Measurements from ENCODE around the gene IMPG2.

The IMPG2 gene

GRCh38 chr3:101271728-101272127, 48.6 kb downstream of the IMPG2 start:
- Histone ChIP-seq H3K9ac (ENCODE audit: low read length) (no peak overlapping the region), H3K18ac (ENCODE audit: low read depth in 1 of 2, low read length in 2 of 2) (no peak overlapping the region), H3K4me3 (ENCODE audit: insufficient read depth in 1 of 2, low read depth in 1 of 2, low read length in 2 of 2) (no peak overlapping the region), H4K8ac (ENCODE audit: low read length) (no peak overlapping the region), H3K27me3 (ENCODE audit: control insufficient read depth in 1 of 2, insufficient read depth in 1 of 2, low read length in 2 of 2) (no peaks in the 10 kb centered on the region), H3K79me1 (replicated peaks; ENCODE audit: low read length, poor library complexity, severe bottlenecking) (no peaks in the 10 kb centered on the region), H2AFZ (ENCODE audit: low read depth, low read length) (no peak overlapping the region), H2BK5ac (ENCODE audit: low read depth, low read length, poor library complexity, severe bottlenecking) (no peak overlapping the region), H3K14ac (ENCODE audit: low read length in 2 of 2) (no peak overlapping the region), H3K4me2 (ENCODE audit: low read length, poor library complexity, severe bottlenecking) (no peak overlapping the region), H2BK15ac (ENCODE audit: low read depth, poor library complexity, severe bottlenecking) (no peak overlapping the region), H2BK120ac (ENCODE audit: low read depth, low read length) (no peak overlapping the region), H3K4me1 (ENCODE audit: control insufficient read depth, insufficient read depth, low read depth, low read length) (no peaks in the 10 kb centered on the region), H4K91ac (ENCODE audit: low read length) (no peak overlapping the region), H3K36me3 (ENCODE audit: control insufficient read depth in 1 of 2, insufficient read depth in 2 of 2, low read depth in 1 of 2, low read length in 2 of 2) (peaks cover 0 to 8% of the 10 kb centered on the region in 2 experiments), H3K27ac (ENCODE audit: low read length, poor library complexity, severe bottlenecking) (no peak overlapping the region), H3K9me3 (ENCODE audit: control insufficient read depth, low read length) (no peaks in the 10 kb centered on the region), H2AK5ac (ENCODE audit: low read length, severe bottlenecking) (no peak overlapping the region), H3K4ac (ENCODE audit: low read depth in 1 of 2, low read length in 2 of 2) (no peak overlapping the region), H2BK12ac (ENCODE audit: low read length in 2 of 2) (no peak overlapping the region), H3K23ac (ENCODE audit: low read length in 2 of 2) (no peak overlapping the region)
- 62% methylated on average over 4 of the region's 4 CpGs for WGBS
- no peak for DNase-seq

DNA sequence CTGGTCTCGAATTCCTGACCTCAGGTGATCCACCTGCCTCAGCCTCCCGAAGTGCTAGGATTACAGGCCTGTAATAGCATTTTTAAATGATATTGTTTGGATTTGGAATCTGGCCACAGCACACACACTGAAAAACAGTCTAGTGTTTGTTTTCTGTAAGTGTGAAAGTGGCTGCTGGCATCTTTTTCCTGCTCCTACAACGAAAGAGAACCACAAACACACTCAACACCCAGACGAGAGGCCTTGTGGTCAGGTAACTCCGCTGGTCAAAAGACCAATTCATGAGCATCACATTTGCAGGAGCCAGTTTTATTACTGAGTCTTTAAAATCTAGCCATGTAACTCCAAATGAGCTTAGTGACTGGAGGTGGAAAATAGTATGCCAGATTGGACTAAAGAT, 50.2 kb downstream of the IMPG2 start:
- no peak overlapping the region for H3K9ac ChIP-seq (ENCODE audit: low read length)
- no peak overlapping the region for H4K91ac ChIP-seq (ENCODE audit: low read length)
- H3K4me1 ChIP-seq (ENCODE audit: control insufficient read depth, insufficient read depth, low read depth, low read length), result no peaks in the 10 kb centered on the region
- H4K8ac ChIP-seq (ENCODE audit: low read length), result no peak overlapping the region
- no peak for DNase-seq
- no peak overlapping the region for H3K14ac ChIP-seq (ENCODE audit: low read length in 2 of 2)
- no peak overlapping the region for H2BK12ac ChIP-seq (ENCODE audit: low read length in 2 of 2)
- H2AFZ ChIP-seq (ENCODE audit: low read depth, low read length), result no peak overlapping the region
- H3K18ac ChIP-seq (ENCODE audit: low read depth in 1 of 2, low read length in 2 of 2), result no peak overlapping the region
- no peak overlapping the region for H2AK5ac ChIP-seq (ENCODE audit: low read length, severe bottlenecking)
- no peak overlapping the region for H3K27ac ChIP-seq (ENCODE audit: low read length, poor library complexity, severe bottlenecking)
- H3K4ac ChIP-seq (ENCODE audit: low read depth in 1 of 2, low read length in 2 of 2), result no peak overlapping the region
- H3K79me1 ChIP-seq (replicated peaks; ENCODE audit: low read length, poor library complexity, severe bottlenecking), result no peaks in the 10 kb centered on the region
- 98% methylated on average over 5 of the region's 5 CpGs for WGBS
- no peak overlapping the region for H2BK120ac ChIP-seq (ENCODE audit: low read depth, low read length)
- no peaks in the 10 kb centered on the region for H3K9me3 ChIP-seq (ENCODE audit: control insufficient read depth, low read length)
- peaks cover 0 to 8% of the 10 kb centered on the region in 2 experiments for H3K36me3 ChIP-seq (ENCODE audit: control insufficient read depth in 1 of 2, insufficient read depth in 2 of 2, low read depth in 1 of 2, low read length in 2 of 2)
- H2BK15ac ChIP-seq (ENCODE audit: low read depth, poor library complexity, severe bottlenecking), result no peak overlapping the region
- H3K27me3 ChIP-seq (ENCODE audit: control insufficient read depth in 1 of 2, insufficient read depth in 1 of 2, low read length in 2 of 2), result no peaks in the 10 kb centered on the region
- no peak overlapping the region for H3K4me2 ChIP-seq (ENCODE audit: low read length, poor library complexity, severe bottlenecking)
- no peak overlapping the region for H3K4me3 ChIP-seq (ENCODE audit: insufficient read depth in 1 of 2, low read depth in 1 of 2, low read length in 2 of 2)
- H2BK5ac ChIP-seq (ENCODE audit: low read depth, low read length, poor library complexity, severe bottlenecking), result no peak overlapping the region
- H3K23ac ChIP-seq (ENCODE audit: low read length in 2 of 2), result no peak overlapping the region

GRCh38 chr3:101268971-101269671, 51.3 kb downstream of the IMPG2 start:
- Histone ChIP-seq H2BK5ac (ENCODE audit: low read depth, low read length, poor library complexity, severe bottlenecking) (no peak overlapping the region), H4K8ac (ENCODE audit: low read length) (no peak overlapping the region), H3K27ac (ENCODE audit: low read length, poor library complexity, severe bottlenecking) (no peak overlapping the region), H3K4me2 (ENCODE audit: low read length, poor library complexity, severe bottlenecking) (no peak overlapping the region), H3K36me3 (ENCODE audit: control insufficient read depth in 1 of 2, insufficient read depth in 2 of 2, low read depth in 1 of 2, low read length in 2 of 2) (peaks cover 0 to 8% of the 10 kb centered on the region in 2 experiments), H3K23ac (ENCODE audit: low read length in 2 of 2) (no peak overlapping the region), H3K4me3 (ENCODE audit: insufficient read depth in 1 of 2, low read depth in 1 of 2, low read length in 2 of 2) (no peak overlapping the region), H2AK5ac (ENCODE audit: low read length, severe bottlenecking) (no peak overlapping the region), H3K4me1 (ENCODE audit: control insufficient read depth, insufficient read depth, low read depth, low read length) (no peaks in the 10 kb centered on the region), H3K9ac (ENCODE audit: low read length) (no peak overlapping the region), H3K18ac (ENCODE audit: low read depth in 1 of 2, low read length in 2 of 2) (no peak overlapping the region), H2BK15ac (ENCODE audit: low read depth, poor library complexity, severe bottlenecking) (no peak overlapping the region), H2BK12ac (ENCODE audit: low read length in 2 of 2) (no peak overlapping the region), H3K27me3 (ENCODE audit: control insufficient read depth in 1 of 2, insufficient read depth in 1 of 2, low read length in 2 of 2) (no peaks in the 10 kb centered on the region), H2BK120ac (ENCODE audit: low read depth, low read length) (no peak overlapping the region), H3K9me3 (ENCODE audit: control insufficient read depth, low read length) (no peaks in the 10 kb centered on the region), H3K4ac (ENCODE audit: low read depth in 1 of 2, low read length in 2 of 2) (no peak overlapping the region), H3K14ac (ENCODE audit: low read length in 2 of 2) (no peak overlapping the region), H3K79me1 (replicated peaks; ENCODE audit: low read length, poor library complexity, severe bottlenecking) (no peaks in the 10 kb centered on the region), H4K91ac (ENCODE audit: low read length) (no peak overlapping the region), H2AFZ (ENCODE audit: low read depth, low read length) (no peak overlapping the region)
- DNase-seq, result no peak
- WGBS, result 44% methylated on average over 1 of the region's 3 CpGs

DNA sequence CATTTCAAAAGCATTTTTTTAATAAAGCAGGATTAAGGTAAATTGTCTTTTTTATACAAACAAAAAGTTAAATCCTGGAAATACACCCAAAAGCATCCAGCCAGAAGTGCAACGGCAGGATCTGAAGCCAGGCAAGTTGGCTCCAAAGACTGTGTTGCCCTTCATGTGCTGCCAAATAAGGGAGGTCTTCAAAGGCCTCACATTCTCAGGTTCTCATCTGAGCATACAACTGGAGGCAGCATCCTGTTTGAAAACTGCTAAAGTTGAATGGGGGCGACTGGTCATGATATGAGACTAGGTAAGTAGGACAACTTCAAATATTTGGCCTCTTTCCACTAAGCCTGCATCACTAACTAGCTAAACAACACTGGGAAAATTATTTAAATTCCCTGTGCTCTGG, 52.2 kb downstream of the IMPG2 start:
- Histone ChIP-seq H3K14ac (ENCODE audit: low read length in 2 of 2) (no peak overlapping the region), H3K18ac (ENCODE audit: low read depth in 1 of 2, low read length in 2 of 2) (no peak overlapping the region), H3K36me3 (ENCODE audit: control insufficient read depth in 1 of 2, insufficient read depth in 2 of 2, low read depth in 1 of 2, low read length in 2 of 2) (peaks cover 0 to 8% of the 10 kb centered on the region in 2 experiments), H3K9me3 (ENCODE audit: control insufficient read depth, low read length) (no peaks in the 10 kb centered on the region), H2BK5ac (ENCODE audit: low read depth, low read length, poor library complexity, severe bottlenecking) (no peak overlapping the region), H2BK12ac (ENCODE audit: low read length in 2 of 2) (no peak overlapping the region), H3K27ac (ENCODE audit: low read length, poor library complexity, severe bottlenecking) (no peak overlapping the region), H2AFZ (ENCODE audit: low read depth, low read length) (no peak overlapping the region), H3K4me2 (ENCODE audit: low read length, poor library complexity, severe bottlenecking) (no peak overlapping the region), H4K8ac (ENCODE audit: low read length) (no peak overlapping the region), H3K4ac (ENCODE audit: low read depth in 1 of 2, low read length in 2 of 2) (no peak overlapping the region), H3K79me1 (replicated peaks; ENCODE audit: low read length, poor library complexity, severe bottlenecking) (no peaks in the 10 kb centered on the region), H4K91ac (ENCODE audit: low read length) (no peak overlapping the region), H3K4me1 (ENCODE audit: control insufficient read depth, insufficient read depth, low read depth, low read length) (no peaks in the 10 kb centered on the region), H3K27me3 (ENCODE audit: control insufficient read depth in 1 of 2, insufficient read depth in 1 of 2, low read length in 2 of 2) (no peaks in the 10 kb centered on the region), H2BK15ac (ENCODE audit: low read depth, poor library complexity, severe bottlenecking) (no peak overlapping the region), H2BK120ac (ENCODE audit: low read depth, low read length) (no peak overlapping the region), H3K9ac (ENCODE audit: low read length) (no peak overlapping the region), H3K23ac (ENCODE audit: low read length in 2 of 2) (no peak overlapping the region), H2AK5ac (ENCODE audit: low read length, severe bottlenecking) (no peak overlapping the region), H3K4me3 (ENCODE audit: insufficient read depth in 1 of 2, low read depth in 1 of 2, low read length in 2 of 2) (no peak overlapping the region)
- no peak for DNase-seq
- 98% methylated on average over 2 of the region's 2 CpGs for WGBS

Measured in mesenchymal stem cell (in vitro differentiated cells and primary cell).